HG02884 (cell line): Measurements from ENCODE around the gene LRRC72.

Experiments used
- ATAC-seq: cut with Tn5 transposase; IDR thresholded peaks from one replicate; pipeline ENCODE4 v1.9.1; 2021; ENCODE audit warnings: mild to moderate bottlenecking, moderate library complexity; ENCODE audit not compliant: unreplicated experiment

The LRRC72 gene

GRCh38 chr7:16616122-16616521, 89.5 kb downstream of the LRRC72 start:
- ATAC-seq = no peak

- ATAC-seq = no peak
Observed at GRCh38 chr7:16616542-16616941, 89.9 kb downstream of the LRRC72 start.

GRCh38 chr7:16619979-16620408, 93.4 kb downstream of the LRRC72 start:
- peak; percentile 93 for ATAC-seq

- ATAC-seq = no peak
Observed at GRCh38 chr7:16626388-16626787, 99.8 kb downstream of the LRRC72 start.

GRCh38 chr7:16627236-16627635, 100.6 kb downstream of the LRRC72 start:
- no peak for ATAC-seq

- no peak for ATAC-seq
Observed at GRCh38 chr7:16630654-16631053, 104.0 kb downstream of the LRRC72 start.
